Posterior cingulate gyrus (tissue), 11 donors: ENCODE data around the gene TOMT.
"Not testable (repeated sequence)": the region's sequence is repeated elsewhere in the genome, so short reads cannot be mapped to it uniquely, and the experiment has no call there.

ENCODE experiments used
- DNase-seq, 10 donors: peaks; one replicate each; pipeline versions ENCODE4 v3.0.0 to v3.0.0-alpha.2; 2020 to 2021; ENCODE audit warnings: mixed read lengths in 3 of 10
- intact Hi-C: fragments of 100-400 bp; cut with DNase I; formaldehyde crosslinking; loops from one replicate; pipeline ENCODE4 v1.15.1; 2023

Gene TOMT

GRCh38 chr11:72119198-72119597 is 13.5 kb downstream of the TOMT start:
- intact Hi-C loops, result loop anchor here (10.0 kb wide), 1 partner anchor 106 kb away; the partner anchor contains the start of gene INPPL1
- DNase-seq, result no peak

- DNase-seq, result no peak
- intact Hi-C loops, result no loop called here
Measured at GRCh38 chr11:72120930-72121329, 15.2 kb downstream of the TOMT start.

- intact Hi-C loops, result no loop called here
- no peak for DNase-seq
Measured at GRCh38 chr11:72122607-72123006, 16.9 kb downstream of the TOMT start.

- no peak for DNase-seq
- intact Hi-C loops, result no loop called here
Measured at GRCh38 chr11:72123117-72123653, 17.5 kb downstream of the TOMT start.

GRCh38 chr11:72124046-72124445 is 18.3 kb downstream of the TOMT start:
- DNase-seq, result no peak
- intact Hi-C loops, result no loop called here

- DNase-seq, result no peak
- intact Hi-C loops, result no loop called here
Measured at GRCh38 chr11:72125956-72126355, 20.2 kb downstream of the TOMT start.

- intact Hi-C loops, result no loop called here
- no peak for DNase-seq
Measured at GRCh38 chr11:72127923-72128322, 22.2 kb downstream of the TOMT start.

- DNase-seq, result no peak
- intact Hi-C loops, result no loop called here
Measured at GRCh38 chr11:72129381-72129780, 23.7 kb downstream of the TOMT start.

- no peak for DNase-seq
- intact Hi-C loops, result no loop called here
Measured at GRCh38 chr11:72132646-72133045, 26.9 kb downstream of the TOMT start.

- intact Hi-C loops, DNase-seq: not testable (repeated sequence)
Measured at GRCh38 chr11:72135473-72135872, 29.7 kb downstream of the TOMT start, which contains the start of gene FOLR3. TSS of gene FOLR3 (plus strand) at chr11:72135725. CDS start at chr11:72135953, 228 bp downstream.

GRCh38 chr11:72135891-72136683 is 30.4 kb downstream of the TOMT start:
- no peak for DNase-seq
- intact Hi-C loops, result no loop called here

GRCh38 chr11:72136684-72137262 is 31.0 kb downstream of the TOMT start:
- DNase-seq, result peak in 1 of 10 donors; percentile 66
- intact Hi-C loops, result no loop called here

- DNase-seq, result peak in 1 of 10 donors; percentile 56
- intact Hi-C loops, result no loop called here
Measured at GRCh38 chr11:72138821-72139390, 33.2 kb downstream of the TOMT start.

GRCh38 chr11:72139500-72139899 is 33.8 kb downstream of the TOMT start:
- peak in 1 of 10 donors; percentile 70 for DNase-seq

GRCh38 chr11:72140661-72141060 is 34.9 kb downstream of the TOMT start:
- intact Hi-C loops, result no loop called here

More at GRCh38 chr11:72139500-72139899, 33.8 kb downstream of the TOMT start:
- intact Hi-C loops, result no loop called here

GRCh38 chr11:72141066-72141465 is 35.3 kb downstream of the TOMT start:
- intact Hi-C loops, result no loop called here
- no peak for DNase-seq

More at GRCh38 chr11:72140661-72141060, 34.9 kb downstream of the TOMT start:
- no peak for DNase-seq

- DNase-seq, intact Hi-C loops: not testable (repeated sequence)
Measured at GRCh38 chr11:72142086-72142485, 36.4 kb downstream of the TOMT start.

- intact Hi-C loops, DNase-seq: not testable (repeated sequence)
Measured at GRCh38 chr11:72142543-72142942, 36.8 kb downstream of the TOMT start.

GRCh38 chr11:72144807-72145565 is 39.3 kb downstream of the TOMT start:
- intact Hi-C loops, result no loop called here
- no peak for DNase-seq

- DNase-seq, result no peak
- intact Hi-C loops, result no loop called here
Measured at GRCh38 chr11:72146625-72147024, 40.9 kb downstream of the TOMT start.
